ENCODE measurements around the gene CAP1. TPM values are rescaled to one million over a fixed set of nuclear protein-coding genes. Genes with fewer than 3 reads are reported as not detected.

Gene CAP1
- total and polyA plus RNA-seq, 9 of the 15 experiments (the other 6 are each of a cell fraction or from before 2014, with no cell fraction given): 230 to 658 (median 281) TPM

DNA sequence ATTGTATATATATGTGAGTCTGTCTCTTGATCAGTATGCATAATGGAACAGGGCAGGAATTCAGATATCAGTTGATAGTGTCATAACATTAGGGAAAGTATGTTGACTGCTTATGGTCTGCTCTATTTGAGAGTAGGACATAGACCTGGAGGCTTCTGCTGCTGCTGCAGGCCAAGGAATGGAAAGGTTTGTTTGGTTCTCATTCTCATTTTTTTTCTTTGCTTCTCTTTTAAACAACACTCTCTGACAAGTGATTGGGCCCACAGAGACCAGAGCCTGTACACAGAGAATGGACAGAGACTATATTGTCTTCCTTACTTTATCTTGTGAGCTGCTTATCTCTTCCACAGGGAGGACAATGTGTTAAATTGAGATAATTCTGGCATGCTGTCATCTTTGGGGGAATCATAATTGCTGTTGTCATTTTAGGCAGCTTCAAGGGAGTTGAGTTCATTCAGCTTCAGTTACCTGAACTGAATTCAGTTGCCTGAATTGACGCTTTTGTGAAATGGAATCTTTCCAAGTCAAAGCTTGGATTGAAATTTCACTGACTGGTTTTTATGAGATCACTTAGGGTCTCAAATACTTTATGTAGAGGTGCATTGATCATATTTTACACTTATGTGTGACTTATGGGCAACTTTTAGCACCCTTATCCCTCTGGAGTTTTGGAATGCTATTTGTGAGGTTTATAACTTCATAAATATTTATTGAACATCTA is 16.9 kb downstream of the CAP1 start (continued):
- TF ChIP-seq, protein P1, sequence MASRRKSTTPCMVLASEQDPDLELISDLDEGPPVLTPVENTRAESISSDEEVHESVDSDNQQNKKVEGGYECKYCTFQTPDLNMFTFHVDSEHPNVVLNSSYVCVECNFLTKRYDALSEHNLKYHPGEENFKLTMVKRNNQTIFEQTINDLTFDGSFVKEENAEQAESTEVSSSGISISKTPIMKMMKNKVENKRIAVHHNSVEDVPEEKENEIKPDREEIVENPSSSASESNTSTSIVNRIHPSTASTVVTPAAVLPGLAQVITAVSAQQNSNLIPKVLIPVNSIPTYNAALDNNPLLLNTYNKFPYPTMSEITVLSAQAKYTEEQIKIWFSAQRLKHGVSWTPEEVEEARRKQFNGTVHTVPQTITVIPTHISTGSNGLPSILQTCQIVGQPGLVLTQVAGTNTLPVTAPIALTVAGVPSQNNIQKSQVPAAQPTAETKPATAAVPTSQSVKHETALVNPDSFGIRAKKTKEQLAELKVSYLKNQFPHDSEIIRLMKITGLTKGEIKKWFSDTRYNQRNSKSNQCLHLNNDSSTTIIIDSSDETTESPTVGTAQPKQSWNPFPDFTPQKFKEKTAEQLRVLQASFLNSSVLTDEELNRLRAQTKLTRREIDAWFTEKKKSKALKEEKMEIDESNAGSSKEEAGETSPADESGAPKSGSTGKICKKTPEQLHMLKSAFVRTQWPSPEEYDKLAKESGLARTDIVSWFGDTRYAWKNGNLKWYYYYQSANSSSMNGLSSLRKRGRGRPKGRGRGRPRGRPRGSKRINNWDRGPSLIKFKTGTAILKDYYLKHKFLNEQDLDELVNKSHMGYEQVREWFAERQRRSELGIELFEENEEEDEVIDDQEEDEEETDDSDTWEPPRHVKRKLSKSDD (conservative IDR thresholded peaks at IDR 0.05; ENCODE audit: low read length): no peak
- TF ChIP-seq MAFF (IDR thresholded peaks at IDR 0.05; ENCODE audit: low read length) (no peak), ZNF780A (CRISPR knock-in tag; IDR thresholded peaks at IDR 0.05) (no peak), KAT7 (CRISPR knock-in tag; IDR thresholded peaks at IDR 0.05; ENCODE audit: borderline replicate concordance) (0 out of 2 replicates have a peak, but pooled peaks have one; percentile 10), MIER1 (IDR thresholded peaks at IDR 0.05; ENCODE audit: low read depth) (no peak), SIRT6 (IDR thresholded peaks at IDR 0.05; ENCODE audit: low read depth, low read length) (no peak), SRSF1 (IDR thresholded peaks at IDR 0.05; ENCODE audit: low read depth, low read length) (no peak), EHMT2 (IDR thresholded peaks at IDR 0.05) (no peak), ZC3H8 (IDR thresholded peaks at IDR 0.05) (no peak), ZNF551 (CRISPR knock-in tag; IDR thresholded peaks at IDR 0.05) (no peak), ZNF232 (CRISPR knock-in tag; IDR thresholded peaks at IDR 0.05) (no peak), RFX5 (IDR thresholded peaks at IDR 0.05; ENCODE audit: low read depth, low read length) (no peak), DNMT1 (IDR thresholded peaks at IDR 0.05) (no peak), ZNF282 (CRISPR knock-in tag; IDR thresholded peaks at IDR 0.05) (no peak), ZNF174 (CRISPR knock-in tag; IDR thresholded peaks at IDR 0.05) (0 out of 2 replicates have a peak, but pooled peaks have one; percentile 63), JUND (IDR thresholded peaks at IDR 0.05; ENCODE audit: borderline replicate concordance, low read depth, low read length) (peak; percentile 94), JUND (tag; IDR thresholded peaks at IDR 0.05; ENCODE audit: borderline replicate concordance, low read depth, low read length) (peak; percentile 94; the same call in 2 of the 3 replicates)
- TF ChIP-seq, protein P2, sequence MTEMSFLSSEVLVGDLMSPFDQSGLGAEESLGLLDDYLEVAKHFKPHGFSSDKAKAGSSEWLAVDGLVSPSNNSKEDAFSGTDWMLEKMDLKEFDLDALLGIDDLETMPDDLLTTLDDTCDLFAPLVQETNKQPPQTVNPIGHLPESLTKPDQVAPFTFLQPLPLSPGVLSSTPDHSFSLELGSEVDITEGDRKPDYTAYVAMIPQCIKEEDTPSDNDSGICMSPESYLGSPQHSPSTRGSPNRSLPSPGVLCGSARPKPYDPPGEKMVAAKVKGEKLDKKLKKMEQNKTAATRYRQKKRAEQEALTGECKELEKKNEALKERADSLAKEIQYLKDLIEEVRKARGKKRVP (CRISPR knock-in tag; IDR thresholded peaks at IDR 0.05): no peak; the same call in none of the 2 replicates
- TF ChIP-seq, protein P3, sequence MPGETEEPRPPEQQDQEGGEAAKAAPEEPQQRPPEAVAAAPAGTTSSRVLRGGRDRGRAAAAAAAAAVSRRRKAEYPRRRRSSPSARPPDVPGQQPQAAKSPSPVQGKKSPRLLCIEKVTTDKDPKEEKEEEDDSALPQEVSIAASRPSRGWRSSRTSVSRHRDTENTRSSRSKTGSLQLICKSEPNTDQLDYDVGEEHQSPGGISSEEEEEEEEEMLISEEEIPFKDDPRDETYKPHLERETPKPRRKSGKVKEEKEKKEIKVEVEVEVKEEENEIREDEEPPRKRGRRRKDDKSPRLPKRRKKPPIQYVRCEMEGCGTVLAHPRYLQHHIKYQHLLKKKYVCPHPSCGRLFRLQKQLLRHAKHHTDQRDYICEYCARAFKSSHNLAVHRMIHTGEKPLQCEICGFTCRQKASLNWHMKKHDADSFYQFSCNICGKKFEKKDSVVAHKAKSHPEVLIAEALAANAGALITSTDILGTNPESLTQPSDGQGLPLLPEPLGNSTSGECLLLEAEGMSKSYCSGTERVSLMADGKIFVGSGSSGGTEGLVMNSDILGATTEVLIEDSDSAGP (CRISPR knock-in tag; IDR thresholded peaks at IDR 0.05): no peak
- TF ChIP-seq, protein P4, sequence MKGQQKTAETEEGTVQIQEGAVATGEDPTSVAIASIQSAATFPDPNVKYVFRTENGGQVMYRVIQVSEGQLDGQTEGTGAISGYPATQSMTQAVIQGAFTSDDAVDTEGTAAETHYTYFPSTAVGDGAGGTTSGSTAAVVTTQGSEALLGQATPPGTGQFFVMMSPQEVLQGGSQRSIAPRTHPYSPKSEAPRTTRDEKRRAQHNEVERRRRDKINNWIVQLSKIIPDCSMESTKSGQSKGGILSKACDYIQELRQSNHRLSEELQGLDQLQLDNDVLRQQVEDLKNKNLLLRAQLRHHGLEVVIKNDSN (CRISPR knock-in tag; IDR thresholded peaks at IDR 0.05): no peak
- TF ChIP-seq, protein P5, sequence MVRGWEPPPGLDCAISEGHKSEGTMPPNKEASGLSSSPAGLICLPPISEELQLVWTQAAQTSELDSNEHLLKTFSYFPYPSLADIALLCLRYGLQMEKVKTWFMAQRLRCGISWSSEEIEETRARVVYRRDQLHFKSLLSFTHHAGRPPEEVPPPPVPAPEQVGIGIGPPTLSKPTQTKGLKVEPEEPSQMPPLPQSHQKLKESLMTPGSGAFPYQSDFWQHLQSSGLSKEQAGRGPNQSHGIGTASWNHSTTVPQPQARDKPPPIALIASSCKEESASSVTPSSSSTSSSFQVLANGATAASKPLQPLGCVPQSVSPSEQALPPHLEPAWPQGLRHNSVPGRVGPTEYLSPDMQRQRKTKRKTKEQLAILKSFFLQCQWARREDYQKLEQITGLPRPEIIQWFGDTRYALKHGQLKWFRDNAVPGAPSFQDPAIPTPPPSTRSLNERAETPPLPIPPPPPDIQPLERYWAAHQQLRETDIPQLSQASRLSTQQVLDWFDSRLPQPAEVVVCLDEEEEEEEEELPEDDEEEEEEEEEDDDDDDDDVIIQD (CRISPR knock-in tag; IDR thresholded peaks at IDR 0.05): no peak
